ENCODE results near the gene PLTP.

DNA sequence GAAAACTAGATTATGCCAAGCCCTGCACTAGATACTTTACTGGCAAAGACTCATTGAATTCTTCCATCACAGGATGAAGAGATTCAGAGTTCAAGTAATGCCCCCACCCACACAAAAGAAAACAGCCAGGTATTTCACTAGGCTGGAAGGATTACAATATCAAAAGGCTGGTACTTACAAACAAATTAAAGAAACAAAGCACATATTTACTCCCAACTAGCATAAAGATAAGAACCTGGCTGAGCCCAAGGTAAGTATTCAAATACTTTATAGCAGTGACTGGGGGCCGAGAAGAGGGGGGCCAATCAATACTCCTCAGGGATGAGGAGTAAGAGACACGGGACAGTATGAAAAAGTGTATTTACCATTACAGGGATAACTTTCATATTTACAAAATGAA is 58.5 kb downstream of the PLTP start:
- TF ChIP-seq, protein P1, sequence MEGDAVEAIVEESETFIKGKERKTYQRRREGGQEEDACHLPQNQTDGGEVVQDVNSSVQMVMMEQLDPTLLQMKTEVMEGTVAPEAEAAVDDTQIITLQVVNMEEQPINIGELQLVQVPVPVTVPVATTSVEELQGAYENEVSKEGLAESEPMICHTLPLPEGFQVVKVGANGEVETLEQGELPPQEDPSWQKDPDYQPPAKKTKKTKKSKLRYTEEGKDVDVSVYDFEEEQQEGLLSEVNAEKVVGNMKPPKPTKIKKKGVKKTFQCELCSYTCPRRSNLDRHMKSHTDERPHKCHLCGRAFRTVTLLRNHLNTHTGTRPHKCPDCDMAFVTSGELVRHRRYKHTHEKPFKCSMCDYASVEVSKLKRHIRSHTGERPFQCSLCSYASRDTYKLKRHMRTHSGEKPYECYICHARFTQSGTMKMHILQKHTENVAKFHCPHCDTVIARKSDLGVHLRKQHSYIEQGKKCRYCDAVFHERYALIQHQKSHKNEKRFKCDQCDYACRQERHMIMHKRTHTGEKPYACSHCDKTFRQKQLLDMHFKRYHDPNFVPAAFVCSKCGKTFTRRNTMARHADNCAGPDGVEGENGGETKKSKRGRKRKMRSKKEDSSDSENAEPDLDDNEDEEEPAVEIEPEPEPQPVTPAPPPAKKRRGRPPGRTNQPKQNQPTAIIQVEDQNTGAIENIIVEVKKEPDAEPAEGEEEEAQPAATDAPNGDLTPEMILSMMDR (IDR thresholded peaks at IDR 0.05): no peak
- TF ChIP-seq POLR2A (IDR thresholded peaks at IDR 0.05): no peak
